Fibroblast of villous mesenchyme (primary cell): ENCODE results near the gene STAB1. TPM values are rescaled to one million over a fixed set of nuclear protein-coding genes. Genes with fewer than 3 reads are reported as not detected.

Experiments
- DNase-seq: peaks from one replicate; pipeline ENCODE4 v3.0.0-alpha.2; 2010; ENCODE audit warnings: low read depth
- H3K4me3 ChIP-seq: 2 replicates; pipeline ENCODE4 v1.5.1; 2011; ENCODE audit warnings: low read depth, mild to moderate bottlenecking, low read length
- CTCF ChIP-seq: IDR thresholded peaks from 2 replicates; pipeline ENCODE4 v1.5.1; 2012; ENCODE audit warnings: low read depth, mild to moderate bottlenecking, low read length; ENCODE audit not compliant: insufficient read depth
- total RNA-seq: library from RNA; depleted of rRNA; stranded (reverse); fragments of >200 nt; gene quantifications from 2 replicates; pipeline ENCODE4 v1.2.3, GENCODE V29; 2012

STAB1 gene
- total RNA-seq, 1 donor = 0.43 TPM

- no peak for DNase-seq
- H3K4me3 ChIP-seq = no peak overlapping the region
- no peak for TF ChIP-seq CTCF
Observed at GRCh38 chr3:52517796-52518722, 22.9 kb downstream of the STAB1 start.

GRCh38 chr3:52518723-52519444 lies 23.7 kb downstream of the STAB1 start:
- H3K4me3 ChIP-seq = no peak overlapping the region
- TF ChIP-seq CTCF = no peak
- no peak for DNase-seq

DNA sequence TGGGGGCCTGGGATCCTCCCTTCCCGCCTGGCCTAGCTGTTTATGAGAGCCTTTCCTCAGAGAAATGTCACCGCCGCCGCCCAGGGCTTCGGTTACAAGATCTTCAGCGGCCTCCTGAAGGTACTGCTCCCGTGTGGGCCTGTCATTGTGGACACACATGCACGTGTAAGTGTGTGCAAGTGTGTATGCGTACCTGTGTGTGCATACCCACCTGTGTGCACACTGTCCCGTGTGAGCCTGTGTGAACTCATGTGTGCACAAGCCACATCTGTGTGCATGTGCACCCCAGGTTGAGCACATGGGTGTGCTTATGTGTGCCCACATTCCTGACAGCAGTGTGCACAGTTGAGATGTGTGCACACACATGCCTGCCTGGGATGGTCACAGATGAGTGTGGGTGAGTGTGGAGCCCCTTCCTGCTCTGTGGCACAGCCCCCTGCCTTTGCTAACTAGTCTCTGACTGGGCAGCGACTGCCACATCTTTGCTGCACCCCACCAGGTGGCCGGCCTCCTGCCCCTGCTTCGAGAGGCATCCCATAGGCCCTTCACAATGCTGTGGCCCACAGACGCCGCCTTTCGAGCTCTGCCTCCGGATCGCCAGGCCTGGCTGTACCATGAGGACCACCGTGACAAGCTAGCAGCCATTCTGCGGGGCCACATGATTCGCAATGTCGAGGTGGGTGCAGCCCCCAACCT lies 24.5 kb downstream of the STAB1 start:
- TF ChIP-seq CTCF = no peak
- H3K4me3 ChIP-seq = no peak overlapping the region
- no peak for DNase-seq

DNA sequence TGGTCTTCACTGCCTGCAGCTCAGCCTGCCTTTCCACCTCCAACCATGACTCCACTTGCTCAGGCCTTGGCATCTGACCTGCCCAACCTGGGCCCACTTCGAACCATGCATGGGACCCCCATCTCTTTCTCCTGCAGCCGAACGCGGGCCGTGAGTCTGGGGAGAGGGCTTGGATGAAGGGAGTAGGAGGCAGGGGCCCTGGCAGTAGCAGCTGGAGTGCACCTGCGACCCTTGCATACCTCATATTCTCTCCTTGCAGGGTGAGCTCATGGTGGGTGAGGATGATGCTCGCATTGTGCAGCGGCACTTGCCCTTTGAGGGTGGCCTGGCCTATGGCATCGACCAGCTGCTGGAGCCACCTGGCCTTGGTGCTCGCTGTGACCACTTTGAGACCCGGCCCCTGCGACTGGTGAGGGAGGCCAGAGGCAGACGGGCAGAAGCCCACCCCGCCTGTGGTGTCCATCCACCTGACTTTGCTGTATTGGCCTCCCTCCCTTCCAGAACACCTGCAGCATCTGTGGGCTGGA lies 25.1 kb downstream of the STAB1 start:
- TF ChIP-seq CTCF = no peak
- no peak overlapping the region for H3K4me3 ChIP-seq
- DNase-seq = no peak

DNA sequence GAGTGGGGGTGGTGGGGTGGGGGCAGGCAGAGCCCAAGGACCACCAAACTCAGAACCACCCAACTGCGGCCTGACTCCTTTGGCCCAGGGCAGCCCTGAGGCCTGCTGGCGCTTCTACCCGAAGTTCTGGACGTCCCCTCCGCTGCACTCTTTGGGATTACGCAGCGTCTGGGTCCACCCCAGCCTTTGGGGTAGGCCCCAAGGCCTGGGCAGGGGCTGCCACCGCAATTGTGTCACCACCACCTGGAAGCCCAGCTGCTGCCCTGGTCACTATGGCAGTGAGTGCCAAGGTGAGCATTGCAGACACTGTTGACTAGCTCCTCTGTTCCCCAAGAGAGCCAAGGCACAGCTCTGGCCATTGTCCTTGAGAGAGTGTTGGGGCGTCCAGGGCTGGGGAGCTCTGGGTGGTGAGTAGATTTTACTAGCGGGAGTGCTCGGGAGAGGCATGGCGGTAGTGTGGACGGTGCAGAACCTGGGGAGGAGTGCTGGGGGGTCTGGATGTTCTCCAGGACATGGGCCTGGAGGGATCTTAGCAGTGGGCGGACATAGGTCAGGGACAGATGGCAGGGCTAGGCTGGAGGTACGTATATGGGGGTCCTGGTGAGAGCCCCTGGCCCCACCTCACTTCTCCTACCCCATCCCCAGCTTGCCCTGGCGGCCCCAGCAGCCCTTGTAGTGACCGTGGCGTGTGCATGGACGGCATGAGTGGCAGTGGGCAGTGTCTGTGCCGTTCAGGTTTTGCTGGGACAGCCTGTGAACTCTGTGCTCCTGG lies 25.8 kb downstream of the STAB1 start:
- DNase-seq = no peak
- no peak overlapping the region for H3K4me3 ChIP-seq
- TF ChIP-seq CTCF = no peak

DNA sequence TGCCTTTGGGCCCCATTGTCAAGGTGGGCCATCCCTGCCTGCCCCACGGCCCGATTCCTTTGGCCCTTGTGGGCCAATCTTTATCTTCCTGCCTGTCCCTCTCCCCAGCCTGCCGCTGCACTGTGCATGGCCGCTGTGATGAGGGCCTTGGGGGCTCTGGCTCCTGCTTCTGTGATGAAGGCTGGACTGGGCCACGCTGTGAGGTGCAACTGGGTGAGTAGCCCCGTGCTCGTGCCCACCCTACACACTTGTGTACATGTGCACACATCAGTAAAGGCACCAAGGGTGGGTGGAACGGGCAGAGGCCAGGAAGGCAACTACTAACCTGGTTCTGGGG lies 26.3 kb downstream of the STAB1 start:
- no peak overlapping the region for H3K4me3 ChIP-seq
- no peak for DNase-seq
- TF ChIP-seq CTCF = no peak
